ENCODE results near the gene GALNT7.

GALNT7 gene

GRCh38 chr4:173235050-173235449, 66.4 kb downstream of the GALNT7 start:
- H3K9me3 ChIP-seq (ENCODE audit: low read length), result peaks cover 5% of the 10 kb centered on the region
- H3K27me3 ChIP-seq (ENCODE audit: insufficient read depth, low read length), result no peaks in the 10 kb centered on the region
- H3K36me3 ChIP-seq (ENCODE audit: insufficient read depth, low read length), result no peaks in the 10 kb centered on the region
- H2AFZ ChIP-seq (ENCODE audit: low read depth, low read length), result no peak overlapping the region
- H3K4me3 ChIP-seq (ENCODE audit: low read length), result no peak overlapping the region
- peaks cover 15% of the 10 kb centered on the region for H3K4me1 ChIP-seq (ENCODE audit: insufficient read depth, low read length)

- H3K9me3 ChIP-seq (ENCODE audit: low read length), result peaks cover 5% of the 10 kb centered on the region
- no peaks in the 10 kb centered on the region for H3K27me3 ChIP-seq (ENCODE audit: insufficient read depth, low read length)
- H3K36me3 ChIP-seq (ENCODE audit: insufficient read depth, low read length), result no peaks in the 10 kb centered on the region
- H2AFZ ChIP-seq (ENCODE audit: low read depth, low read length), result no peak overlapping the region
- H3K4me3 ChIP-seq (ENCODE audit: low read length), result no peak overlapping the region
- H3K4me1 ChIP-seq (ENCODE audit: insufficient read depth, low read length), result peaks cover 15% of the 10 kb centered on the region
These were observed 67.7 kb downstream of the GALNT7 start for GRCh38 chr4:173236301-173236700.

DNA sequence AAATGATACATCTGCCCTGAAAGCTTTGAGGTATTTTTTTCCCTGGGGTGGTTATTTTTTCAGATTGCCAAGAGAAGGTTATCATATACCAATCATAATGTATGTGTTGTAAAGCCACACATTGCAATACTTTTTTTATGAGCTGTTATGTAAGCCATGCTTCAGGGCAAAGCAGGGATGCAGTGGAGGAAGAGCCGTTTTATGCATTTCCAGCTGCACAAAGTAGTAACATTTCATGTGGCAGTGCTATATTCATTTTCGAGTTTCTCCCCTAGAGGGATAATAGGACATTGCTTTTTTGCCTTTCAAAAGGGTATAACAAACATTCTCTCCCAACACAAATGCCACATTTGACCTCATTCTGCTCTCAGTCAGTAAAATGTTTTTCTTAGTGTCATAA, 68.5 kb downstream of the GALNT7 start:
- Histone ChIP-seq H2AFZ (ENCODE audit: low read depth, low read length) (no peak overlapping the region), H3K9me3 (ENCODE audit: low read length) (peaks cover 5% of the 10 kb centered on the region), H3K4me1 (ENCODE audit: insufficient read depth, low read length) (peaks cover 15% of the 10 kb centered on the region), H3K36me3 (ENCODE audit: insufficient read depth, low read length) (no peaks in the 10 kb centered on the region), H3K27me3 (ENCODE audit: insufficient read depth, low read length) (no peaks in the 10 kb centered on the region), H3K4me3 (ENCODE audit: low read length) (no peak overlapping the region)

DNA sequence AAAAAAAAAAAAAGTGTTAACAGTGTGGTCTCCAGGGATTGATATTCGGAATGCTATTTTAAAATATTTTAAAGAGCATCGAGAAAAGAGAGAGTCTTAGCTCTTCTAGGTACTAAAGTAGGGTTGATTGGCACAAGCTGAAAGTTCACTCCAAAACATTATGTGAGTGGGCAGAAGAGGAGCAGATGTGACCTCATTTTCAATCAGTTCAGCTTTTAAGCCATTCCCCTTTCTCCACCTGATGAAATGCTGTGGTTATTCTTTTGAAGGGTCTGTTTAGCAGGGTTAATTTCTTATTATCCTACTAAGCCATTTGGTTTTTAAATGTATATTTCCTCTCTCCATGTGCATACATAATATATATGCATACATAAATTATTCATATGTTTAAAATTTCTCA, 69.2 kb downstream of the GALNT7 start:
- Histone ChIP-seq H3K4me1 (ENCODE audit: insufficient read depth, low read length) (peaks cover 15% of the 10 kb centered on the region), H3K4me3 (ENCODE audit: low read length) (no peak overlapping the region), H3K9me3 (ENCODE audit: low read length) (peaks cover 5% of the 10 kb centered on the region), H3K36me3 (ENCODE audit: insufficient read depth, low read length) (no peaks in the 10 kb centered on the region), H3K27me3 (ENCODE audit: insufficient read depth, low read length) (no peaks in the 10 kb centered on the region), H2AFZ (ENCODE audit: low read depth, low read length) (no peak overlapping the region)

DNA sequence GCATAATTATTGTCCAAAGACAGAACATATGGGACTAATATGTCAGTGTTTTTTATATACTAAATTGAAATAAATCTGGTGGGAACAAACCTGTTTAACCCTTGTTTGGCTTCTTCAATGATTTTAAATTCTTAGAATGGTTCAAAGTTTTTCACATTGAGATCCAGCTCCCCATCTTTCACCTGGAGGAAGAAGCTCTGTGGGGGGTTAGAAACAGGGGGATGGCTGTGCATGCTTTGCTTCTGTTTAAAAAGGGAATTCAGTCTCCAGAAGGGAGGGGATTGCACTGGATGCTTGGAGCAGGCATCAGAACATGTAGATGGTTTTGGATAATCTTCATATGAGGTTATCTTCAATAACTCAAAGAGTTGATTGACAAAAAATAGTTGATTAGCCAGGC, 72.1 kb downstream of the GALNT7 start:
- H3K4me3 ChIP-seq (ENCODE audit: low read length), result no peak overlapping the region
- no peaks in the 10 kb centered on the region for H3K27me3 ChIP-seq (ENCODE audit: insufficient read depth, low read length)
- peaks cover 15% of the 10 kb centered on the region for H3K4me1 ChIP-seq (ENCODE audit: insufficient read depth, low read length)
- H3K36me3 ChIP-seq (ENCODE audit: insufficient read depth, low read length), result no peaks in the 10 kb centered on the region
- no peak overlapping the region for H2AFZ ChIP-seq (ENCODE audit: low read depth, low read length)
- no peaks in the 10 kb centered on the region for H3K9me3 ChIP-seq (ENCODE audit: low read length)

DNA sequence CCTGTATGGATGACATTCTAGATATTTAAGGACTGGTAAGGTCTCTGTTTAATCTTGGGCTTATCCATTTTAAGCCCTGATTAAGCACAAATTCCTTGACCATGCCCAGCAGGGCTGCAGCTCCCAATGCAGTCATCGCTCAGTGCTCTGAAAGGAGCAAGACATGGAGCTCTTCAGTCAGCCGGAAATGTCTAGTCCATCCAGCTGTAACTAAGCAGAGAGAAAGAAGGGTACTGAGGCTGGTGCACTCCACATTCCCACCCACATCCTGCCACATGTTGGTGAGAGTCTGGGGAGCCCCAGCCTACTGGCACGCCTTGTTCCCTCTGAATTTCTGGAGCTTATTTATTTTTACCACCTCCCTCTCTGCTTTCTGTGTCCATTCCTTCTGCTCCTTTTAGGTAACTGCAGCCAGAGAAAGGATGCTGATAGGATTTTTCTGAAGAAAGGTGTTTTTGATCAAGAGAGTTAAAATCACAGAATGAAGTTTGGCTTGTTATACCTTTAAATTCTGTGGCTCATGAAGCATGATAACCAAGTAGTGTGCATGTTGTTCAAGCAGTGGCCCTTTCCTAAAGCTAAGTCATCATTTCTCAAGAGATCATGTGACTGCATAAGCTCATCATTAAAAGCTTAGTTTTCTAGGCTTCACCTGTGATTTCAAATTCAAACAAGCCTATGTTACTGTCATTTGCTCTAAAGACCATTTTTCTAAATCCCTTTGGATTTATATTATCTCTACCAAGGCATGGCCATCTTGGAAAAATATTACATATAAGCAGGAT, 74.0 kb downstream of the GALNT7 start:
- no peak overlapping the region for H3K4me3 ChIP-seq (ENCODE audit: low read length)
- H3K36me3 ChIP-seq (ENCODE audit: insufficient read depth, low read length), result no peaks in the 10 kb centered on the region
- no peaks in the 10 kb centered on the region for H3K9me3 ChIP-seq (ENCODE audit: low read length)
- H2AFZ ChIP-seq (ENCODE audit: low read depth, low read length), result no peak overlapping the region
- H3K27me3 ChIP-seq (ENCODE audit: insufficient read depth, low read length), result no peaks in the 10 kb centered on the region
- peaks cover 7% of the 10 kb centered on the region for H3K4me1 ChIP-seq (ENCODE audit: insufficient read depth, low read length)

DNA sequence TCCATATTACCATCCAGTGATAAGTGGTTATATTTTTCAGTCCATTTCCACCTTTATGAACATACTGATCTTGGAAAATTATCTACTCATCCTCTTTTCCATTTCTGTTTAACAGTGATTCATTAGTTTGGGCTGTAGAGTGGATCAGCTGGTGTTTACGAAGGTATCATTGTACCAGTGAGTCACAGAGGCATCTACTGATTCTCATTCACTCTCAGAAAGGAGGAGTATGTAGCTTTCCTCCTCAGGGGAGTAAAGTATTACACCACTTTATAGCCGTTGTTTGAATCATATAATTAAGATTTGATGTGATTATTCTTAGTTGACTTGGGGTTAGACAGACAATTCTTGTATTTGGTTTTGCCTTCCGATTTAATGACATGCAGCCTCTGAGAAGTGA, 74.7 kb downstream of the GALNT7 start:
- H3K27me3 ChIP-seq (ENCODE audit: insufficient read depth, low read length), result no peaks in the 10 kb centered on the region
- H3K36me3 ChIP-seq (ENCODE audit: insufficient read depth, low read length), result no peaks in the 10 kb centered on the region
- H3K9me3 ChIP-seq (ENCODE audit: low read length), result no peaks in the 10 kb centered on the region
- no peak overlapping the region for H2AFZ ChIP-seq (ENCODE audit: low read depth, low read length)
- peaks cover under 1% of the 10 kb centered on the region for H3K4me1 ChIP-seq (ENCODE audit: insufficient read depth, low read length)
- no peak overlapping the region for H3K4me3 ChIP-seq (ENCODE audit: low read length)

DNA sequence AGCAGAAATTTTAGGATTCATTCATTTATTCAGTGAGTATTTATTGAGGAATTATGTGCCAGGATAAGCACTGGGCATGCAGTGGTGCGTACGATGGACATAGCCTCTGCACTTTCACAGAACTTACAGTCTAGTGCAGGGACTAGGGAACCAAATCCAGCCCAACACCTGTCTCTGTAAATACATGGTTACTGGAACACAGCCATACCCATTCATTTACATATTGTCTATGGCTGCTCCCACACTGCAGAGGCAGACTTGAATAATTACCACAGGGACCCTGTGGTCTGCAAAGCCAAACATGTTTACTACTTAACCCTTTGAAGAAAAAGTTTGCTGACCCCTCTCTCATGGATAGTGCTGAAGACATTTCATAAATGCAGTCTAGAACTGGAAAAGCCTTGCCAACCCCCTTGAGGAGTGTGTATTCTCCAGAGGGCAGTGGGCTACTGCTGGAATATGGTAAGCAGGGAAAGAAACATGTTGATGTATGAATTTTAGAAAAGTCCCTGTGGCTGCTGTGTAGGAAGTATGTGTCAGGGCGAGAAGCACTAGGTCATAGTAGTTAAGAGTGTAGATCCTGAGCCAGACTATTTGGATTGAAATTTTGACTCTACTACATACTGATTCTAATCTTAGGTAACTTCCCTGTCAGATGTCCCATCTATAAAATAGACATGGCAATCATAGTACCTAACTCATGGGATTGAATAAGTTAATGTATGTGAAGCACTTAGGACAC, 75.5 kb downstream of the GALNT7 start:
- Histone ChIP-seq H2AFZ (ENCODE audit: low read depth, low read length) (no peak overlapping the region), H3K27me3 (ENCODE audit: insufficient read depth, low read length) (no peaks in the 10 kb centered on the region), H3K4me1 (ENCODE audit: insufficient read depth, low read length) (no peaks in the 10 kb centered on the region), H3K9me3 (ENCODE audit: low read length) (no peaks in the 10 kb centered on the region), H3K4me3 (ENCODE audit: low read length) (no peak overlapping the region), H3K36me3 (ENCODE audit: insufficient read depth, low read length) (no peaks in the 10 kb centered on the region)

GRCh38 chr4:173245952-173246351, 77.3 kb downstream of the GALNT7 start:
- Histone ChIP-seq H3K27me3 (ENCODE audit: insufficient read depth, low read length) (no peaks in the 10 kb centered on the region), H3K9me3 (ENCODE audit: low read length) (no peaks in the 10 kb centered on the region), H3K36me3 (ENCODE audit: insufficient read depth, low read length) (no peaks in the 10 kb centered on the region), H3K4me1 (ENCODE audit: insufficient read depth, low read length) (no peaks in the 10 kb centered on the region), H3K4me3 (ENCODE audit: low read length) (no peak overlapping the region), H2AFZ (ENCODE audit: low read depth, low read length) (no peak overlapping the region)

DNA sequence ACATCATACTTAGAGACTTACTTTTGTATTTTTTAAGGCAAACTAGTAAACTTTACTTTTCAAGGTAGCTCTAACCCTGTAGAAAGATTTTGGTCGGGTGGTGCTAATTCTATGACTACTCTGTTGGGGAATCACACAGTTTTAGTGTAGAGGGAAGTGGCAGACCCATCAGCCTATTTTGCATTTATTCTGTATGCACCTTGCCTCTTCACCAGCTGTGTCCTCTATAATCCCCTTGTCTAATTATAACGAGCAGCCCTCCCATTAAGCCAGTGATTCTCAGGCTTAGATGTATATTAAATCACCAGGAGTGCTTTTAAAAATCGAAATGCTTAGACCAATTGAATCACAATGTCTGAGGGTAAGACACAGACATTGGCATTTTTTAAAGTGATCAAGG, 78.1 kb downstream of the GALNT7 start:
- no peak overlapping the region for H3K4me3 ChIP-seq (ENCODE audit: low read length)
- H3K9me3 ChIP-seq (ENCODE audit: low read length), result no peaks in the 10 kb centered on the region
- H3K4me1 ChIP-seq (ENCODE audit: insufficient read depth, low read length), result no peaks in the 10 kb centered on the region
- no peaks in the 10 kb centered on the region for H3K27me3 ChIP-seq (ENCODE audit: insufficient read depth, low read length)
- H2AFZ ChIP-seq (ENCODE audit: low read depth, low read length), result no peak overlapping the region
- H3K36me3 ChIP-seq (ENCODE audit: insufficient read depth, low read length), result no peaks in the 10 kb centered on the region

GRCh38 chr4:173247321-173247720, 78.7 kb downstream of the GALNT7 start:
- Histone ChIP-seq H3K4me1 (ENCODE audit: insufficient read depth, low read length) (no peaks in the 10 kb centered on the region), H3K36me3 (ENCODE audit: insufficient read depth, low read length) (no peaks in the 10 kb centered on the region), H3K27me3 (ENCODE audit: insufficient read depth, low read length) (no peaks in the 10 kb centered on the region), H3K9me3 (ENCODE audit: low read length) (no peaks in the 10 kb centered on the region), H2AFZ (ENCODE audit: low read depth, low read length) (no peak overlapping the region), H3K4me3 (ENCODE audit: low read length) (no peak overlapping the region)

- Histone ChIP-seq H2AFZ (ENCODE audit: low read depth, low read length) (no peak overlapping the region), H3K4me1 (ENCODE audit: insufficient read depth, low read length) (no peaks in the 10 kb centered on the region), H3K4me3 (ENCODE audit: low read length) (no peak overlapping the region), H3K9me3 (ENCODE audit: low read length) (no peaks in the 10 kb centered on the region), H3K36me3 (ENCODE audit: insufficient read depth, low read length) (no peaks in the 10 kb centered on the region), H3K27me3 (ENCODE audit: insufficient read depth, low read length) (no peaks in the 10 kb centered on the region)
These were observed 80.1 kb downstream of the GALNT7 start for GRCh38 chr4:173248690-173249089.

DNA sequence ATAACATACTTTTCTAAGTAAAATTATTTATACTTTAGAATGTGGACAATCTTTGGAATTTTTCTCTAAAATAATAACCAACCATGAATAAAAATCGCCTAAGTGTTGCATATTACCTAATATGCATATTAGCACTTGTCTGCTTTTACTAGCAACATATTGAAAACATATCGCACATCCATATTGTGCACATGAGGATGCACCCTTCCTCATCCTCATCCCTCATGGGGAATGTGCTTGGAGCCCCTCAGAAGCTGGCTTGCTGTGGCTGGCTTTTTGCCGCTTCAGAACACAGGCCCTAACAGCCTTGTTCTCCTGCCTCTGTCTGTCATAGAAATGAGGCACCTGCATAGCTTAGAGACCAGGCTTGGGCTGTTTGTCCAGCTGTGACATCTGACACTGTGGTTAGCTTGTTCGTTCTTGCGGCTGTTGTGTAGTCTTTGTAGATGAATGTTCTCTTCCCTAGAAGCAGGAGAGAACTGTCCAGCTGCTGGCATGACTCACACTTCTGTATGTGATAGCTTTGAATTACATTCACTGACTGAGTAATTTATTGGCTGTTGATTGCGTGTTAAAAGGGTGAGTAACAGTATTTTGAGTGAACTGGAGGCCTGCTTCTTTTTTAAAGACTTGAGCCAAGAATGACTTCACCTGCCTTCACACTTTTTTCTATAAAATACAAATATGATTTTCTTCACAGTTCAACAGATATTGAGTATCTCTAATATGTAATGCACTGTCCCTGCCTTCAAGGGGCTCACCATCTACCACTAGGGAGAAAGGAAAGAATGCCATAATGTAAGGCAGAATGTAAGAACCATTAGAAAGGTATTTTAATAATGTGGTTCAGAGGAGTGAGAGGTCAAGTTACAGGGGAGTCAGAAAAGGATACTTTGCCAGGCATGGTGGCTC, 83.7 kb downstream of the GALNT7 start:
- Histone ChIP-seq H3K36me3 (ENCODE audit: insufficient read depth, low read length) (no peaks in the 10 kb centered on the region), H3K9me3 (ENCODE audit: low read length) (no peaks in the 10 kb centered on the region), H3K4me3 (ENCODE audit: low read length) (no peak overlapping the region), H2AFZ (ENCODE audit: low read depth, low read length) (no peak overlapping the region), H3K4me1 (ENCODE audit: insufficient read depth, low read length) (no peaks in the 10 kb centered on the region), H3K27me3 (ENCODE audit: insufficient read depth, low read length) (no peaks in the 10 kb centered on the region)
